ENCODE data around the gene SDR9C7. TPM values are rescaled to one million over a fixed set of nuclear protein-coding genes. Genes with fewer than 3 reads are reported as not detected.

The SDR9C7 gene
- total and polyA plus RNA-seq, 8 donors, result 0.10 to 0.21 (median 0.18) TPM; not detected in 3

- no peak for TF ChIP-seq CTCF (IDR thresholded peaks at IDR 0.05)
- Histone ChIP-seq H3K4me1 (peaks cover 0 to 23% of the 10 kb centered on the region in 2 donors), H3K4me3 (no peak overlapping the region), H3K36me3 (no peaks in the 10 kb centered on the region), H3K27me3 (no peaks in the 10 kb centered on the region), H3K9me3 (no peaks in the 10 kb centered on the region), H3K27ac (no peak overlapping the region)
- DNase-seq, result no peak
- ATAC-seq, result no peak
- intact Hi-C loops (cut with DNase I), result no loop called here
These were observed 949 bp upstream of the SDR9C7 start for GRCh38 chr12:56935157-56935556.

GRCh38 chr12:56932867-56933266, 1.3 kb downstream of the SDR9C7 start:
- ATAC-seq (peak; percentile 76), DNase-seq (peak in 1 of 4 donors; percentile 52)
- intact Hi-C loops (cut with DNase I), result no loop called here
- TF ChIP-seq CTCF (IDR thresholded peaks at IDR 0.05), result no peak
- Histone ChIP-seq H3K36me3 (no peaks in the 10 kb centered on the region), H3K4me1 (peaks cover 0 to 23% of the 10 kb centered on the region in 2 donors), H3K27me3 (no peaks in the 10 kb centered on the region), H3K27ac (peak overlapping the region in 1 of 2 donors; percentile 60), H3K4me3 (no peak overlapping the region), H3K9me3 (no peaks in the 10 kb centered on the region)

- H3K27me3 ChIP-seq, result no peaks in the 10 kb centered on the region
- no peak overlapping the region for H3K4me3 ChIP-seq
- no peak for DNase-seq
- H3K4me1 ChIP-seq, result peaks cover 0 to 23% of the 10 kb centered on the region in 2 donors
- TF ChIP-seq CTCF (IDR thresholded peaks at IDR 0.05), result no peak
- ATAC-seq, result no peak
- H3K36me3 ChIP-seq, result no peaks in the 10 kb centered on the region
- peak overlapping the region in 1 of 2 donors; percentile 60 for H3K27ac ChIP-seq
- intact Hi-C loops (cut with DNase I), result no loop called here
- H3K9me3 ChIP-seq, result no peaks in the 10 kb centered on the region
These were observed 2.1 kb downstream of the SDR9C7 start for GRCh38 chr12:56932146-56932545.

GRCh38 chr12:56931474-56931978, 2.7 kb downstream of the SDR9C7 start:
- H3K27me3 ChIP-seq, result no peaks in the 10 kb centered on the region
- intact Hi-C loops (cut with DNase I), result no loop called here
- H3K27ac ChIP-seq, result peak overlapping the region in 1 of 2 donors; percentile 60
- no peaks in the 10 kb centered on the region for H3K36me3 ChIP-seq
- no peak overlapping the region for H3K4me3 ChIP-seq
- ATAC-seq (peak; percentile 68), DNase-seq (peak in 2 of 4 donors; percentile 49 to 62)
- no peaks in the 10 kb centered on the region for H3K9me3 ChIP-seq
- peaks cover 0 to 23% of the 10 kb centered on the region in 2 donors for H3K4me1 ChIP-seq
- TF ChIP-seq CTCF (IDR thresholded peaks at IDR 0.05), result no peak

- TF ChIP-seq CTCF (IDR thresholded peaks at IDR 0.05), result no peak
- H3K4me1 ChIP-seq, result peaks cover 0 to 23% of the 10 kb centered on the region in 2 donors
- no peaks in the 10 kb centered on the region for H3K27me3 ChIP-seq
- no peaks in the 10 kb centered on the region for H3K36me3 ChIP-seq
- ATAC-seq, result no peak
- no peak for DNase-seq
- H3K27ac ChIP-seq, result no peak overlapping the region
- H3K9me3 ChIP-seq, result no peaks in the 10 kb centered on the region
- intact Hi-C loops (cut with DNase I), result no loop called here
- no peak overlapping the region for H3K4me3 ChIP-seq
These were observed 4.0 kb downstream of the SDR9C7 start for GRCh38 chr12:56930241-56930640.

Data from left lung (tissue), 10 donors.